ENCODE measurements around the gene PLIN1.

Gene PLIN1

GRCh38 chr15:89666184-89666857, 12.8 kb downstream of the PLIN1 start:
- Histone ChIP-seq H3K36me3 (ENCODE audit: insufficient read depth, low read length) (no peaks in the 10 kb centered on the region), H3K4me1 (ENCODE audit: insufficient read depth, low read length) (peaks cover 18% of the 10 kb centered on the region), H3K9me3 (ENCODE audit: control insufficient read depth, insufficient read depth, low read length) (no peaks in the 10 kb centered on the region), H3K9ac (ENCODE audit: low read depth, low read length) (peak overlapping the region; percentile 67; the same call in 1 of the 2 replicates)

- H3K9ac ChIP-seq (ENCODE audit: low read depth, low read length): peak overlapping the region; percentile 67
- H3K36me3 ChIP-seq (ENCODE audit: insufficient read depth, low read length): no peaks in the 10 kb centered on the region
- no peaks in the 10 kb centered on the region for H3K9me3 ChIP-seq (ENCODE audit: control insufficient read depth, insufficient read depth, low read length)
- H3K4me1 ChIP-seq (ENCODE audit: insufficient read depth, low read length): peaks cover 18% of the 10 kb centered on the region
Measured at GRCh38 chr15:89665449-89666181, 13.6 kb downstream of the PLIN1 start.

DNA sequence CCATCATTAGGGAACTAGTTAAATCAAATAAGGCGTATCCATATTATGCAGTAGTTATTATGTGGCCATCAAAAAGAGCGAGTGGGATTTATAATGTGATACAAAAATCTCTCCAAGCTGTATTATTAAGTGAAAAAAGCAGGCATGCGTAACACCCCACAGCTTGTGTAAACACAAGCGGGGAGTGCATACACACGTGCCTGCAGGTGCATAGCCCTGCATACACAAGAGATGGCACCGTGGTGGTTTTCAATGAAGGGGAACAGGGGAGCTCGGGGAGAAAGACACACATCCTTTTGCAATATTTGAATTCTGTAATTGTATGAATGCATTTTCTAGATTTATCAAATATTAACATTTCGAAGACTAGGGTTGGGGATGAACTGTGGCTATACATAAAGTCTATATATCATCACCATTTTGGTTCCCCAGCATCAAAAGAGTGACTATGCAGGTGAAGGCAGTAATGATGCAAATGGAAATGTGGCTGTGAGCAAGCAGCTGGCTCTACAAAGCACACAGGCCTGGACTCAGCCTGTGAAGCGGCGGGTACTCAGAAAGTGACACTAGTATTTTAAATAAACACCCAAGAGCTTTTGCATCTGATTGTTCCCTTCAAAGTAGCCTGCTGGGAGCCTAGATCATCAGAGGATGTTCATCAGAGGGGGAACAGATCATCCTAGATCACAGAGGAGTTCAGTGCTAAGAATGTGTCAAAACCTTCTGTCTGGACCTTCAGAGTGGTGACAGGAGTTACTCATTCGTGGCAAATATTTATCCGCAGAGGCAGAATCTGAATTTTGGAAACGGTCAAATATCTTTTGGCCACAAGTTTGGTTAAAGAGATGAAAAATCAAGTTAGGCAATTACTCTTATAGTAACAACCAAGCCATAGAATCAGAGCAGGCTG, 14.5 kb downstream of the PLIN1 start:
- Histone ChIP-seq H3K9me3 (ENCODE audit: control insufficient read depth, insufficient read depth, low read length) (no peaks in the 10 kb centered on the region), H3K4me1 (ENCODE audit: insufficient read depth, low read length) (peaks cover 18% of the 10 kb centered on the region), H3K36me3 (ENCODE audit: insufficient read depth, low read length) (no peaks in the 10 kb centered on the region), H3K9ac (ENCODE audit: low read depth, low read length) (peak overlapping the region; percentile 67; the same call in 1 of the 2 replicates)

GRCh38 chr15:89662893-89663626, 16.1 kb downstream of the PLIN1 start:
- no peaks in the 10 kb centered on the region for H3K9me3 ChIP-seq (ENCODE audit: control insufficient read depth, insufficient read depth, low read length)
- no peak overlapping the region for H3K9ac ChIP-seq (ENCODE audit: low read depth, low read length)
- H3K4me1 ChIP-seq (ENCODE audit: insufficient read depth, low read length): peaks cover 18% of the 10 kb centered on the region
- H3K36me3 ChIP-seq (ENCODE audit: insufficient read depth, low read length): no peaks in the 10 kb centered on the region

GRCh38 chr15:89660556-89660955, 18.6 kb downstream of the PLIN1 start:
- Histone ChIP-seq H3K4me1 (ENCODE audit: insufficient read depth, low read length) (peaks cover 13% of the 10 kb centered on the region), H3K9me3 (ENCODE audit: control insufficient read depth, insufficient read depth, low read length) (no peaks in the 10 kb centered on the region), H3K36me3 (ENCODE audit: insufficient read depth, low read length) (no peaks in the 10 kb centered on the region), H3K9ac (ENCODE audit: low read depth, low read length) (no peak overlapping the region)

- Histone ChIP-seq H3K36me3 (ENCODE audit: insufficient read depth, low read length) (no peaks in the 10 kb centered on the region), H3K9ac (ENCODE audit: low read depth, low read length) (no peak overlapping the region), H3K4me1 (ENCODE audit: insufficient read depth, low read length) (peaks cover 6% of the 10 kb centered on the region; the same call in 1 of the 2 replicates), H3K9me3 (ENCODE audit: control insufficient read depth, insufficient read depth, low read length) (no peaks in the 10 kb centered on the region)
Measured at GRCh38 chr15:89659295-89659694, 19.9 kb downstream of the PLIN1 start.

GRCh38 chr15:89657686-89658200, 21.4 kb downstream of the PLIN1 start:
- no peaks in the 10 kb centered on the region for H3K9me3 ChIP-seq (ENCODE audit: control insufficient read depth, insufficient read depth, low read length)
- H3K9ac ChIP-seq (ENCODE audit: low read depth, low read length): no peak overlapping the region
- H3K36me3 ChIP-seq (ENCODE audit: insufficient read depth, low read length): no peaks in the 10 kb centered on the region; the same call in 1 of the 2 replicates
- H3K4me1 ChIP-seq (ENCODE audit: insufficient read depth, low read length): peaks cover 5% of the 10 kb centered on the region; the same call in 1 of the 2 replicates

GRCh38 chr15:89656116-89656815, 22.9 kb downstream of the PLIN1 start:
- H3K36me3 ChIP-seq (ENCODE audit: insufficient read depth, low read length): no peaks in the 10 kb centered on the region; the same call in 1 of the 2 replicates
- no peaks in the 10 kb centered on the region for H3K9me3 ChIP-seq (ENCODE audit: control insufficient read depth, insufficient read depth, low read length)
- H3K9ac ChIP-seq (ENCODE audit: low read depth, low read length): no peak overlapping the region
- H3K4me1 ChIP-seq (ENCODE audit: insufficient read depth, low read length): no peaks in the 10 kb centered on the region

GRCh38 chr15:89654847-89655805, 24.0 kb downstream of the PLIN1 start, which contains the start of gene KIF7:
Gene KIF7, minus strand, starts transcription at chr15:89655467. Its CDS starts 2,537 bp downstream, at chr15:89652930.
- H3K9me3 ChIP-seq (ENCODE audit: control insufficient read depth, insufficient read depth, low read length): no peaks in the 10 kb centered on the region
- peak within 1 kb of the TSS; percentile 92 for H3K9ac ChIP-seq (ENCODE audit: low read depth, low read length)
- H3K36me3 ChIP-seq (ENCODE audit: insufficient read depth, low read length): no peaks in the 10 kb centered on the region; the same call in 1 of the 2 replicates
- H3K4me1 ChIP-seq (ENCODE audit: insufficient read depth, low read length): no peaks in the 10 kb centered on the region

DNA sequence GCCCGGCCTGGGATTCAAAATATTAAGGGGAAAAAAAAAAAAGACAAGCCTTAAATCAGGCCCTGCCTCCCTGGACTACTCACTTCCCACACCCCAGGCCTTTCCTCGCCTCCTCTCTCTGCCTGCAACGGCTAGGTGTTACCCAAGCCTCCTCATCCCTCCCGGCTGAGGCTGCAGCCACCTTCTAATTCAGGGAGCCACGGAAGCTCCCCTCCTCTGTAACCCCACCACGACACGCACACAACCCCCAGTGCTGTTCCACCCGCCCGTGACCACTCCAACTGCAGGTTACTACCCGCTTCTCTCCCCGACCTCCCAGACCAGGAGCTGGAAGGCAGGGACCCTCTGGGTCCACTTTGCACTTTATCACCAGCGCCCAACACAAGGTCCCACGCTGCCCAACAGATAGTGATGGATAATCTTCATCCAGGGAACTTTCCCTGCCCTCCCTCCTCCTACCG, 24.8 kb downstream of the PLIN1 start:
- H3K9ac ChIP-seq (ENCODE audit: low read depth, low read length): peak overlapping the region; percentile 92
- H3K9me3 ChIP-seq (ENCODE audit: control insufficient read depth, insufficient read depth, low read length): no peaks in the 10 kb centered on the region
- H3K4me1 ChIP-seq (ENCODE audit: insufficient read depth, low read length): no peaks in the 10 kb centered on the region
- no peaks in the 10 kb centered on the region; the same call in 1 of the 2 replicates for H3K36me3 ChIP-seq (ENCODE audit: insufficient read depth, low read length)

DNA sequence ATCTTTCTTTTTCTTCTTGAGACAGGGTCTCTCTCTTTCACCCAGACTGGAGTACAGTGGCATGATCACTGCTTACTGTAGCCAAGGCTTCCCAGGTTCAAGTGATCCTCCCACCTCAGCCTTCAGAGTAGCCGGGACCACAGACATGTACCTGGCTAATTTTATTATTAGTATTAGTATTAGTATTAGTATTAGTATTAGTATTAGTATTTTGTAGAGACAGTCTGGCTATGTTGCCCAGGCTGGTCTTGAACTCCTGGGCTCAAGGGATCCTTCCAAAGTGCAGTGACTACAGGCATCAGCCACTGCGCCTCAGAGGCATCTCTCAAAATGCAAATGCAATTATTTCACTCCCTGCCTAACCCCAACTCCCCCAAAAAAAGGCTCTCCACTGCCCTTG, 25.6 kb downstream of the PLIN1 start:
- no peaks in the 10 kb centered on the region for H3K4me1 ChIP-seq (ENCODE audit: insufficient read depth, low read length)
- H3K9ac ChIP-seq (ENCODE audit: low read depth, low read length): no peak overlapping the region
- H3K36me3 ChIP-seq (ENCODE audit: insufficient read depth, low read length): no peaks in the 10 kb centered on the region; the same call in 1 of the 2 replicates
- no peaks in the 10 kb centered on the region for H3K9me3 ChIP-seq (ENCODE audit: control insufficient read depth, insufficient read depth, low read length)

GRCh38 chr15:89652666-89653065, 26.5 kb downstream of the PLIN1 start:
- Histone ChIP-seq H3K36me3 (ENCODE audit: insufficient read depth, low read length) (no peaks in the 10 kb centered on the region; the same call in 1 of the 2 replicates), H3K9ac (ENCODE audit: low read depth, low read length) (no peak overlapping the region), H3K9me3 (ENCODE audit: control insufficient read depth, insufficient read depth, low read length) (no peaks in the 10 kb centered on the region), H3K4me1 (ENCODE audit: insufficient read depth, low read length) (no peaks in the 10 kb centered on the region)
